Renal cortical epithelial cell (primary cell): ENCODE data around the gene MYOM1. TPM values are rescaled to one million over a fixed set of nuclear protein-coding genes. Genes with fewer than 3 reads are reported as not detected.

Source experiments
- DNase-seq: peaks from one replicate; pipeline ENCODE4 v3.0.0-alpha.2; 2011; ENCODE audit warnings: low read depth
- total RNA-seq: library from RNA; depleted of rRNA; stranded (reverse); fragments of >200 nt; gene quantifications from 2 replicates; pipeline ENCODE4 v1.2.3, GENCODE V29; 2014

MYOM1 gene
- total RNA-seq, 1 donor from 2014 or later, result 0.99 TPM

GRCh38 chr18:3186678-3187658 lies 32.8 kb downstream of the MYOM1 start:
- no peak for DNase-seq

GRCh38 chr18:3184275-3184963 lies 35.3 kb downstream of the MYOM1 start:
- no peak for DNase-seq

- no peak for DNase-seq
Measured at GRCh38 chr18:3183103-3183717, 36.6 kb downstream of the MYOM1 start.

GRCh38 chr18:3180325-3180724 lies 39.4 kb downstream of the MYOM1 start:
- DNase-seq, result no peak

GRCh38 chr18:3179430-3180089 lies 40.2 kb downstream of the MYOM1 start:
- no peak for DNase-seq

- DNase-seq, result no peak
Measured at GRCh38 chr18:3177902-3178687, 41.7 kb downstream of the MYOM1 start.

GRCh38 chr18:3175195-3175758 lies 44.5 kb downstream of the MYOM1 start:
- no peak for DNase-seq

- no peak for DNase-seq
Measured at GRCh38 chr18:3172097-3172496, 47.7 kb downstream of the MYOM1 start.

GRCh38 chr18:3171631-3172030 lies 48.1 kb downstream of the MYOM1 start:
- DNase-seq, result no peak

- DNase-seq, result no peak
Measured at GRCh38 chr18:3170441-3171161, 49.2 kb downstream of the MYOM1 start.

- DNase-seq, result no peak
Measured at GRCh38 chr18:3164381-3164780, 55.4 kb downstream of the MYOM1 start.

- no peak for DNase-seq
Measured at GRCh38 chr18:3163968-3164367, 55.8 kb downstream of the MYOM1 start.

- DNase-seq, result peak; percentile 42
Measured at GRCh38 chr18:3162181-3162580, 57.6 kb downstream of the MYOM1 start.

- DNase-seq, result no peak
Measured at GRCh38 chr18:3159830-3160229, 59.9 kb downstream of the MYOM1 start.

- DNase-seq, result no peak
Measured at GRCh38 chr18:3157606-3158005, 62.2 kb downstream of the MYOM1 start.

- DNase-seq, result no peak
Measured at GRCh38 chr18:3157086-3157485, 62.7 kb downstream of the MYOM1 start.

GRCh38 chr18:3156325-3156640 lies 63.5 kb downstream of the MYOM1 start:
- DNase-seq, result no peak

- no peak for DNase-seq
Measured at GRCh38 chr18:3154214-3154613, 65.6 kb downstream of the MYOM1 start.

GRCh38 chr18:3153107-3153704 lies 66.6 kb downstream of the MYOM1 start:
- peak; percentile 90 for DNase-seq

- no peak for DNase-seq
Measured at GRCh38 chr18:3152294-3152693, 67.5 kb downstream of the MYOM1 start.
